HG03354 (cell line): Measurements from ENCODE around the gene GASK1A.
"Not testable (repeated sequence)": the region's sequence is repeated elsewhere in the genome, so short reads cannot be mapped to it uniquely, and the experiment has no call there.

Experiments
- ATAC-seq: cut with Tn5 transposase; IDR thresholded peaks from one replicate; pipeline ENCODE4 v1.9.1; 2021; ENCODE audit warnings: mild to moderate bottlenecking; ENCODE audit not compliant: unreplicated experiment, poor library complexity, severe bottlenecking

GASK1A gene

DNA sequence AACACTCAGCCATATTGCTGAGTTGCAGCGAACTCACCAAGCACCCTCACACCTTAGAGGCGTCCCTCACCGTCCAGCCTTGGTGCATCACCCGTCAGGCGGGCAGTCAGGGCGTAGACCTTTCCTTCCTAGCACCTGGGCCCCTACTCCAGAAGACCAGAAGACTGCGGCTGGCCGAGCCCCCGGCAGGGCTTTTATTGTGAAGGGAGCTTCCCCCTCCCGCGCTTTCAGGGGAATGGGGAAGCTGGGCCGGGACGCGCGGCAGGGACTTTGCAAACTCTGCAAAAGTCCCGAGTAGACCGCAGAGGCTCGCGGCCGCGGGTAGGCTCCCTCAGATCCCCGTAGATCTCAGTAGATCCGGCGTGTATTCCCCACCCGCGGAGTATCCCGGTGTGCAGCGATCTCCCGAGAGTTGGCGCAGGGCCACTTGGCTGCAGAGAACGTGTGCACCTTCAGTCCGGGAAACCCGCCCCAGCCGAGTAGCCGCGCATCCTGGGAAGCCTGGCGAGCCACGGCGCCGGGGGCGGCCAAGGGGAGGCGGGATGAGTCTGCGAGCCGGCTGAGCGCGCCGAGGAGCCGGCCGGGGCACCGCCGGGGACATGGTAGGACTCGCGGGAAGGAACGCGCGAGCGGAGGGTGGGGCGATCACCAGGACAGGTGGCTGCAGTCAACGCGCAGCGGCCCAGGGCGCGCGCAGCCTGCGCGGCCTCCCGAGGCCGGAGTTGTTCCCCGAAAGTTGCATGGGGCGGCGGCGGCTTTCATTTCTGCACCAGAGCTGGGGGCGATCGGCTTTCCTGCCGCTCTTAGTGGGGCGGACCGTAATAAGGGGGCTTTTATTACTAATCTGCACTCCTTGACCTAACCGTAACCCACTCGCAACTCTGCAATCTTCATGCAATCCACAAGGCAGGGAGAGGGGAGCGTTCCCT is at the start of gene GASK1A:
TSS of gene GASK1A (plus strand) at position 268 of the 929 bp plus-strand sequence. CDS start at position 600, 332 bp downstream.
- no peak for ATAC-seq

DNA sequence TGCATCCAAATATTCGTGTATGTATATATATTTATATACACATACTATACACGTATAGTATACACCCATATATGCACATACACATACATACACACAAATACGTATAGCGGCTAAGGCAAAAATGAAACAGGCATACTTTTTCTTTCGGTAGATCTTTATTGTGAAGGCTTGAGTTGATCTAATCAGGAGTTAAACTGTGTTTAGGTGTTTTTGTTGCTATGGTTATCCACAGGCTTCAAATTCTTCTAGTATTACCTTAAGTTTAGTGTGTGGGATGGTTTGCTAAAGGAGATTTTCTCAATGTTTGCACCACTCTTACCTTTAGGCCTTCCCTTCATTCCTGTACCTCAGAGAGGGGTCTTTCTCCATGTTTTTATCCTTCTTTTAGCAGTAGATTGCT is 45.0 kb upstream of the GASK1A start:
- ATAC-seq: no peak

DNA sequence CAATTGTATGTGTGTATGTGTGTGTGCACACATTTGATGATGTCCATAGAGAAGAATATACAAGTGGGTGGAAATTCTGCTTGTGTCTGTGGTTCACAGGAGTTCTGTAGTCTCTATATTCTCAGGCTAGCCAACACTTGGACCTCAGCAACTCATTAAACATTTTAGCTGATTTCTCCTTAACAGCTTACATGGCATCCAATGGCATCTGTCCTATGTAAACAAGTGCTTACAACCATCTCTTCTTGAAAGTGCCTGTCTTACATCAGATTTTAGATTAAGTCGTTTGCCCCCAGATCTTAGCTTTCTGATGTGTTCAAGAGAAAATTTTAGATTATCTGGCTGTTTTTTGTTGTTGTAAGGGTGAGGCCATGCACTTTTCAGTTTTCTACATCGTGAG is 44.2 kb upstream of the GASK1A start:
- no peak for ATAC-seq

DNA sequence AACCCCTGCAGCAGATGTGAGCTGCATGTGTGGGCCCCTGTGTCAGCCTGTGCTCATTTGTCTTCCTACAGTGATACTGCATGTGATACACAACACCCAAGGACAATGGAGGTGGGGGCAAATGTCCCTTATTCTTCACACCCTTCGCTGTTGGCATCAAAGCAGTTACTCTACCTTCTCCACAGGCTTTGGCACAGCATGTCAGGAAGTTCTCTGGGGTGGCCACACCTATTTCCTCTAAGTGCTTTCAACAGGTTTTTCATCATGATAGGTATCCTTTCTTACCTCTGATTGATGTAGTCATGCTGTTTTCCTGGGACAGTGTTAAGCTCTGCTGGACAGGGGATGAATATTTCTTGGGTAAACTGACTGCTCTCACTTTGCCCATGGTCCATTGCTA is 43.6 kb upstream of the GASK1A start:
- ATAC-seq: no peak

DNA sequence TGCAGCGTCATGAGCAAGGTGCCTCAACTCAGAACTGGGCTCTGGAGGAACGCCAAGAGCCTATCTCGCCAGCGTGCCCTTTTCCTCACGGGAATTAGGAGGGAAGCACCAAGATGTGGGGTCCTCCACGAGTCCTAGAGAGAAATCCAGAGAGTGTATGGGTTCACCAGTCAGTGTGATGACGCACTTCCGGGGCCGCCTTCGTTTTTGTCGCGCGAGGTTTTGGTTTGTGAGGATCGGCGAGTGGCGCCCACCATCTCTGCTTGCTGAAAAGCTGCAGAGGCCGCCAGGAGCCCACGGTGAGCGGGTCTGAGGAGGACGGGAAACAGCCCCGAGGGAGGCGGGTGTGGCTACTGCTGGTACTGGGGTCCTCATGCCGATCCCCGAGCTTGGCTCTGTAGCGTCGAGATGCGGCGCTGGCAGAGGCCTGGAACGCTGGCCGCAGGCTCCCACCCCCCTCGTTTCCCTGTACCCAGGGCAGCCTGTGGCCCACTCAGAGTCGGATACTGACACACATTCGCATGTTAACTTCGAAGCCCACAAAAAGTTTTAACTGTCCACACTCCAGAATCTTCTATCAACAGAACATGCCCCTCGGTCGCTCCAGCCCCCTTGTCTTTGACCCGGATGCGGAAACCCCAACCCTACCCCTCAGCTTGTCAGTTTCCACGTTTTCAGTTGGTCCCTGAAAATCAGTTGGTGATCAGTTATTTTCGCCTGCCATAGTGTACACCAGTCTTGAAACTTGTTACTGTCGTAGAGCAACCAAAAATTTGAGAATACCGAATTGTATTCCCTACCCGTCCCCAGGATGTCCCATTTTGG is 42.7 kb upstream of the GASK1A start:
- ATAC-seq: no peak

DNA sequence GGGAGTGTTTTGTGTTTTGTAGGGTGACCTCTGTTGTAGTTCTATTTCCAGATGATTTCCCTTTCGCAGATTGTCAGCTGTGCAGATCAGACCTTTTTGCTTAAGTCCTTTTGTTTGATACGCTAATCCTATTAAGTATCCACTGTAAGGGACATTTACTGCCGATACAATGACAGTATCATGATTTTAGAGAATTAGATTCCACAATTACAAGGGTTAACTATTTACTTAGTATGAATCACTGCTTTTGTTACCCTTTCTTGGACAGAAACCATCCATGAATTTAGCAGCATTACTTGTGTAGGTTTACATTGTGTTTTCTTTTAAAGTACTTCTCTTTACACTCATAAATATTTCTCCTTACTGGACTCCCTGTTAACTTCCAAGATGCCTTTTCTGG is 41.8 kb upstream of the GASK1A start:
- no peak for ATAC-seq

DNA sequence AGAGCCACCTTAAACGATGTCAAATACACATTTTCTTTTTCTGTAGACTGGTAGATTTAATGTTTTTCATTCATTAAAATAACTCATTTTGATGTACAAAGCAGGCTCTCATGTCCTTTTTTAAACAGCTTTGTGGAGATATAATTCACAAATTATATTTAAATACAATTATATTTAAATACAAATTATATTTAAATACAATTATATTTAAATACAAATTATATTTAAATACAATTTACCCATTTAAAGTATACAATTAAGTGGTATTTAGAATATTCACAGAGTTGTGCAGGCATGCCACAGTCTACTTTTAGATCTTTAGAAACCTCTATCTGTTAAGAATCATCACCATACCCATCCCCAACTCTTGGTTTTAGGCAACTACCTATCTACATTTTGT is 36.4 kb upstream of the GASK1A start:
- no peak for ATAC-seq

DNA sequence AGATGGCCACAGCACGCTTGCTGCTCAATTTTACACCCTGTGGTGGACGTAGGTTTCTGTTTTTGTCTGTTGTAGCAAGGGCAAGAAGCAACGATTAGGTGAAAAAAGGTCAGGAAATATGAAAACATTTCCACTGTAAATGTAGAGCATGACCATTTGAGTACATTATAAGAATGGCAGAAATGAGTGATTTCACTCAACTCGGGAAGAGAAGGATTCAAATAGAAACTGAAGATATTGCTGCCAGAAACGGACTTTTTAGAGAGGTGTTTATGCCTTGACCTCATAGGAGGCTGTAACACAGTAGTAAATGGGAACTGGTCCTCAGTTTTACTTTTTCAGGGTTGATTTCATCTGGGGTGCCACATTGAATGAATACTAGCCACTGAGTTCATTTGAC is 33.1 kb upstream of the GASK1A start:
- ATAC-seq: no peak

DNA sequence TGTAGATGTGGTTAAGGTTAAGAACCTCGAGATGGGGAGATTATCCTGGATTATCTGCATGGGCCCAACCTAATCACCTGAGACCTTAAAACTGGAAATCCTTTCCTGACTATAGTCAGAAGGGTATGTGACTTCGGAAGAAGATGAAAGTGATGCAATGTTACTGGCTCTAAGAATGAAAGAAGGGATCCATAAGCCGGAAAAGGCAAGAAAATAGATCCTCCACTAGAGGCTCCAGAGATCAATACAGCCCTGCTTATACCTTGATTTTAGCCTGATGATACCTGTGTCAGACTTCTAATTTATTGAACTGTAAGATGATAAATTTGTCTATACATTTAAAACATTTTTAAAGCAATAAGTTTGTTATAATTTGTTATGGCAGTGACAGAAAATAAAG is 21.5 kb upstream of the GASK1A start:
- no peak for ATAC-seq

DNA sequence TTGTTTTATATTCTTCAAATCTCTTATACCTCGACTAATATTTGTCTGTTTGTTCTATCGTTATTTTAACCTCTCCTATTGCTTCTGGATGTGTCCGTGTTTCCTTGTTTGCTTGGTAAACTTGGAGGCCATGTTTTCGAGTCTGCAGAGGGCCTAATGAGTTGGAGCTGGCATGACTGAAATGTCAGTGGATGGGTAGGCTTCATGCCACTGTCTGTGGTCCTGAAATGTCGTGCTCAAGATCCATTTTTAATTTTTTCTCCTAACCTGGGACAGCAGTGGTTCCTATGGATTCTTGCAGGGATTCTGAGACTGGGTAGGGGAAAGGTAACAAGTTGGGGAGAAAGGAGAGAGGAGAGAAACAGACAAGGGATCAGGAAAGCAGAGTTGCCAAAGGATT is 18.8 kb upstream of the GASK1A start:
- no peak for ATAC-seq

DNA sequence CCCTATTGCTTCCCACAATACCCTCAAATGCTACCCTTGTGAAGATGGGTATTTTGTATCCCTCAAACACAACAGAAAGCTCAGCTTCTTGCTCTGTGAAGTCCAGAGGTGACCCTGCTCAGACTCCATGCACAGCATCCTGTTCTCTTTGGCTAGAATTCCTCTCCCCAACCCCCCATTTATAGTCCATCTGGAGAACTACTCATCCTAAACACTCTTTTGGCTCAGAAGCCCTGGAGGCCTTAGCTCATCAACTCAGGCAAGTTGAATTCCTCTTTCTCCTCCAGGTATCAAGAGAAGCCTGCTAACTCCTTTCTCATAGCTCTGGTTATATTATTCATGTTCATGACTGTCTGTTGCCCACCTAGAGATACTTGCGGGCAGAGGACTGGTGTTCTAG is 18.3 kb upstream of the GASK1A start:
- no peak for ATAC-seq

DNA sequence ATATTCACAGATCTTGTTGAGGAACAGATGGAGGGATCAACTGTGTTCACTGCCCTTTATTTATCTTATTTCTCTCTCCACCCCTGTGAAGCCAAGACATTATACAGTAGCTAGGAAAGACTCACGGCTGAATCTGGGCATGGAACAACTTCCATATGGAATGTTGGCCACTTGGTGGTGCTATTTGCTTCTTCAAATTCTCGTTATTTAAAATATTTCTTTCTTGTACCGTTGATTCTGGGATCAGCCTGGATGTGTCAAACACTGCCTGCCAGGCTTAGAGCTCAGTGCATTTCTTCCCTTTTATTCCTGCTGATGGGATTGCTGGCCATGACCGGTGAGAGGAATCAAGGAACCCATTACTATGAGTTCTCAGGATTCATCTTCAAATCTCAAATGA is 17.5 kb upstream of the GASK1A start:
- ATAC-seq: no peak

DNA sequence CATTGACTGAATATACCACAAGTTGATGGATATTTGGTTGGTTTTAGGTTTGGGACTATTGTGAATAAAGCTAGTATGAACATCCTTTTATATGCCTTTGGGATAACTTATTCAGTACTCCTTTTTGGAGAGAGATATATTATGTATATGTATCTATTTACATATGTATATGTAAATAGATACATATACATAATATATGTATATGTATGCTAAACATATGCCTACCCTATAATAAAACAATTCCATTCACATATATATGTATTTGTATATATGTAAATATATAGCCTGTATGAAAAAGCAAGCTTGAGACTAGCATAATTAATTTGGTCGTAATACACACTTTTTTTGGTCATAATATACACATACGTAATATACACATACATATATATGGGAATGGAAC is 15.8 kb upstream of the GASK1A start:
- no peak for ATAC-seq

DNA sequence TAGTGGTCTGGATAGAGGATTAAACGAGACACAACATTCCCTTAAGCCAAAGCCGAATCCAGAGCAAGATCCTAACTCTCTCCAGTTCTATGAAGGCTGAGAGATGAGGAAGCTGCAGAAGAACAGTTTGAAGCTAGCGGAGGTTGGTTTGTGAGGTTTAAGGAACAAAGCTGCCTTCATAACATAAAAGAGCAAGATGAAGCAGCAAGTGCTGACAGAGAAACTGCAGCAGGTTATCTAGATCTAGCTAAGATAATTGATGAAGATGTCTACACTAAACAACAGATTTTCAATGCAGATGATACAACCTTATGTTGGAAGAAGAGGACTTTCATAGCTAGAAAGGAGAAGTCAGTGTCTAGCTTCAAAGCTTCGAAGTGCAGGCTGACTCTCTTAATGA is 14.8 kb upstream of the GASK1A start:
- no peak for ATAC-seq

DNA sequence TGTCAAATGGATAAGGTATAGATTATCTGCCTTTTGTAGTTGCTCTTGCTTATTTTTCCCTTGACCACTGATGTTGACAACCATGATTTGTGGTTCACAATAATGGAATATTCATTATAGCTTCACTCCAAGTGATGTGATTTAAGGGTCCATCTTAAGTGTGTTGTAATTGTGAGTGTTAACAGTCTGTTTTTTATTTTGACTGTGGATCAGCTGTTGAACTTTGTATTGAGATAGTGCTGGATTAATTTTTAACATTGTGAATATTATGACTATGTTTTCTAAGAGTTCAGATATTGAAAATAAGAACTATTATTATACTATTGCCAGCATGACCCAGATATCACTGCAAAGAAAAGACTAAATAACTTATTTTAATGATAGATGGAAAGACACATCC is 8.6 kb upstream of the GASK1A start:
- ATAC-seq: no peak

DNA sequence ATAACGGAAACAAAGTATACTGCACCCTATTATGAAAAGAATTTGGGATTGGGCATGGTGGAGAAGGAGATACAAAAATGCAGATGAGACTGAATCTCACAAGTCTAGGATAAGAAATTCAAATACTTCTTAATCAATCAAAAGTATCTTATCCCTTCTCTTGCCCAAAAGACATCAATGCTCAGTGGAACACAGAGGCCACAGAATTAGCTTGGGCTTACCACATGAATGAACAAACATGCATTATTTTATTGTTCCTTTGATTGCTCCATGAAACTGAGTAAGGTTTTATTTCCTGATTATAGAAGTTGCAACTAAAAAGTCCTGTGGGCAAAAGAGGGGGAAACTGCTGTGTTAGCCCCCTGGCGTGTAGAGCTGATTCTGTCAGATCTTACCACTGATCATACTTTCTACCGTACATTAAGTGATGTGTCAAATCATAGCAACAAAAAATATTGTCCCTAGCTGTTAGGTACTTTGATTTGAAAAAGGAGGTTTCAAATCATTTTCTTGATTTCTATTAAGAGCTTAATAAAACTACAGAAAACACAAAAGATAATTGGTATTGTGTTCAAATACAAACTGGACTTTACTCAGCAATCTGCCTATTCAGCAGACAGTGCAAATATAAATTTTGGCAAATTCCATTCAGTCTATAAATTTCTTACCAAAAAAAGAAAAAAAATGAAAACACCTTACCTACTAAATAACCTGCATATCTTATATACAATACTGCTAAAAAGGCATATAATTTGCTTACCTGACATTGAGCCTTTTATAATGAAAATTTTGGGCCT is 7.9 kb upstream of the GASK1A start:
- ATAC-seq: no peak

DNA sequence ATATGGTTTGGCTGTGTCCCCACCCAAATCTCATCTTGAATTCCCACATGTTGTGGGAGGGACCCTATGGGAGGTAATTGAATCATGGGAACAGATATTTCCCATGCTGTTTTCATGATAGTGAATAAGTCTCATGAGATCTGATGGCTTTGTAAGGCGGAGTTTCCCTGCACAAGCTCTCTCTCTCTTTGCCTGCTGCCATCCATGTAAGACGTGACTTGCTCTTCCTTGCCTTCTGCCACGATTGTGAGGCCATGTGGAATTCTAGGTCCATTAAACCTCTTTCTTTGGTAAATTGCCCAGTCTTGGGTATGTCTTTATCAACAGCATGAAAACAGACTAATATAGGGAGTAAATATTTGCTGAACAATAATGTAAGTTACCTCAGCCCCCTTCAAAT is 4.2 kb upstream of the GASK1A start:
- ATAC-seq: not testable (repeated sequence)

DNA sequence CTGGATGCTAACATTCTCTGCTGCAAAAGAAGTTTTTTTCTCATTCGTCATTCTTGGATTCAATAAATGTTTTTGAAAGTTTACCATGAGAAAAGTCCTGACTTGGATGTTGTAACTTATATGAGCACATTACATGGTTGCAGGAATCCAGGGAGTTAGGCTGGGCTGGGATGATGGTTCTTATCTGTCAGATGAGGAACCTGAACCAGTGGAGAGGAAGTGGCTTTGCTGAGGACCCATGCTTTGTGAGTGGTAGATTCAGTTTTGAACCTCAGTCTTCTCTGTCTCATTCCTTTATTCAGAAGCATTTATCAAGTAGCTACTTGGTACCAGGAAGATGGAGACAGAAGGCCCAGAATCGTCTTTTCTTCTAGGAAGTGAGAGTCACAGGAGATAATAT is 3.7 kb upstream of the GASK1A start:
- ATAC-seq: no peak

DNA sequence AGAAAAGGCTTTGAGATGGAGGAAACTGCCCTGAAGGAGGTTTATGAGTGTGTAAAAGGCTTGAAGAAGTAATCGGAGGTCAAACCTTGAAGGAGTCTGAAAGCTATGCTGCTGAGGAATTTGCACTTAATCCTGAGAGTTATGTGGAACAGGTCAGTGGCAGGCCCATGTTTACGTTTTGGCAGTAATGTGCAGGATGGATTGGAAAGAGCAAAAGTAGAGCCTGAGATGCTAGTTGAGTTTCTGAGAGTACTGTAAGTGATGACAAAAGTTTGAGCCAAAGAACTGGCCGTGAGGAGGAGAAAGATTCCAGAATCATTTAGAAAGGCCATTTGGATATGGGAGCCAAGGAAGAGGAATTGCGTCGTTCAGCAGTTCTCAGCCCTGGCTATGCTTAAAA is 3.2 kb upstream of the GASK1A start:
- no peak for ATAC-seq

DNA sequence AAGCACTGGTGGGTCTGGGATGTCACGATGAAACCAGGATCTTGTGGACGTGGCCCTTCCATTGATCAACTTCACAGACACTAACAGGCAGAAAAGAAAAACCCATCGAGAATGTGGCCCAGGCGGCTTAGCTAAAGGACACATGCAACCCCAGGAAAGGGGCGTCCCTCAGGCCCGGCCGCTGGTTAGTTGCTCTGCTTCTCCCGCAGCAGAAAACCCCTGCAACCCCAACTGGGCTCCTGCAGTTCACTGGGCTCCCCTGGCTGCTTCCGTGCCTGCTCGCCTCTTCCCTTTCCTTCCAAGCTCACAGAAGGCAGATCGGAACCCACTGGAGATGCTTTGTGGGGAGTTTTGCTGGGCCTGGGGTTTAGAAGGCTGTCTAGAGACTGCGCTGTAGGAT is 1.1 kb downstream of the GASK1A start:
- ATAC-seq: no peak
